Right lobe of liver (tissue), 4 donors: ENCODE results near the gene SLC9A4.

Experiments
- POLR2A ChIP-seq: fragments of 450-650 bp; IDR thresholded peaks from one replicate; pipeline ENCODE4 v1.6.1; 2017; ENCODE audit warnings: antibody characterized with exemption, mild to moderate bottlenecking
- TF ChIP-seq, protein P1 (sequence below), 4 donors: fragments of 200-600 bp in 3 of 4; fragments of 450-650 bp in 1 of 4; IDR thresholded peaks; one replicate each; pipeline versions ENCODE4 v1.5.1 to v1.8.0; 2016 to 2022; ENCODE audit warnings: antibody characterized with exemption in 4 of 4, mild to moderate bottlenecking in 2 of 4
- donor health status: DM: no; HTN: no; CAD: no.
- donor health status: DM: no; HTN: no; CAD: no.
- donor health status: DM: no; HTN: yes; CAD: no.

DNA sequence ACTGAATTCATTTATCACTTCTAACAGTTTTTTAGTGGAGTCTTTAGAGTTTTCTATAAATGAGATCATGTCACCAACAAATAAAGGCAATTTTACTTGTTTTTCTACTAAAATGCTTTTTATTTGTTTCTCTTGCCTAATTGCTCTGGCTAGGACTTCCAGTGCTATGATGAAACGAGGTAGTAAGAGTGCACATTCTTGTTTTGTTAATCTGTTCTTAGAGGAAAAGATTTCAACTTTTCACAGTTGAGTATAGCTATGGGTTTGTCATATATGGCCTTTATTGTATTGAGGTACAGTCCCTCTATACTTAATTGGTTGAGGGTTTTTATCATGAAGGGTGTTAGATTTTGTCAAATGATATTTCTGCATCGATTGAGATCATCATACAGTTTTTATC, 44.5 kb upstream of the SLC9A4 start:
- TF ChIP-seq, protein P1, sequence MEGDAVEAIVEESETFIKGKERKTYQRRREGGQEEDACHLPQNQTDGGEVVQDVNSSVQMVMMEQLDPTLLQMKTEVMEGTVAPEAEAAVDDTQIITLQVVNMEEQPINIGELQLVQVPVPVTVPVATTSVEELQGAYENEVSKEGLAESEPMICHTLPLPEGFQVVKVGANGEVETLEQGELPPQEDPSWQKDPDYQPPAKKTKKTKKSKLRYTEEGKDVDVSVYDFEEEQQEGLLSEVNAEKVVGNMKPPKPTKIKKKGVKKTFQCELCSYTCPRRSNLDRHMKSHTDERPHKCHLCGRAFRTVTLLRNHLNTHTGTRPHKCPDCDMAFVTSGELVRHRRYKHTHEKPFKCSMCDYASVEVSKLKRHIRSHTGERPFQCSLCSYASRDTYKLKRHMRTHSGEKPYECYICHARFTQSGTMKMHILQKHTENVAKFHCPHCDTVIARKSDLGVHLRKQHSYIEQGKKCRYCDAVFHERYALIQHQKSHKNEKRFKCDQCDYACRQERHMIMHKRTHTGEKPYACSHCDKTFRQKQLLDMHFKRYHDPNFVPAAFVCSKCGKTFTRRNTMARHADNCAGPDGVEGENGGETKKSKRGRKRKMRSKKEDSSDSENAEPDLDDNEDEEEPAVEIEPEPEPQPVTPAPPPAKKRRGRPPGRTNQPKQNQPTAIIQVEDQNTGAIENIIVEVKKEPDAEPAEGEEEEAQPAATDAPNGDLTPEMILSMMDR (IDR thresholded peaks at IDR 0.05) = no peak
- no peak for TF ChIP-seq POLR2A
